ENCODE data around the gene SLC6A4.

GRCh38 chr17:30222251-30222650, 13.2 kb downstream of the SLC6A4 start:
- TF ChIP-seq YY1 (IDR thresholded peaks at IDR 0.05; ENCODE audit: insufficient read depth, insufficient read length) (no peak), SUZ12 (IDR thresholded peaks at IDR 0.05; ENCODE audit: extremely low read depth, insufficient read depth, insufficient read length) (no peak), ZNF274 (IDR thresholded peaks at IDR 0.05; ENCODE audit: low read depth, low read length) (no peak)
